Panc1 (cell line): ENCODE measurements around the gene FGD2.

Experiments
- SIN3A ChIP-seq: IDR thresholded peaks from 2 replicates; pipeline ENCODE4 v1.6.1; 2012; ENCODE audit warnings: low read depth, mild to moderate bottlenecking, low read length, moderate library complexity, borderline replicate concordance; ENCODE audit not compliant: insufficient read depth
- TF ChIP-seq, protein P1 (sequence below): fragments of 450-650 bp; IDR thresholded peaks from 2 replicates; pipeline ENCODE4 v1.5.1; 2017; ENCODE audit warnings: mild to moderate bottlenecking

GRCh38 chr6:37007340-37008043 is 2.0 kb downstream of the FGD2 start:
- TF ChIP-seq, protein P1, sequence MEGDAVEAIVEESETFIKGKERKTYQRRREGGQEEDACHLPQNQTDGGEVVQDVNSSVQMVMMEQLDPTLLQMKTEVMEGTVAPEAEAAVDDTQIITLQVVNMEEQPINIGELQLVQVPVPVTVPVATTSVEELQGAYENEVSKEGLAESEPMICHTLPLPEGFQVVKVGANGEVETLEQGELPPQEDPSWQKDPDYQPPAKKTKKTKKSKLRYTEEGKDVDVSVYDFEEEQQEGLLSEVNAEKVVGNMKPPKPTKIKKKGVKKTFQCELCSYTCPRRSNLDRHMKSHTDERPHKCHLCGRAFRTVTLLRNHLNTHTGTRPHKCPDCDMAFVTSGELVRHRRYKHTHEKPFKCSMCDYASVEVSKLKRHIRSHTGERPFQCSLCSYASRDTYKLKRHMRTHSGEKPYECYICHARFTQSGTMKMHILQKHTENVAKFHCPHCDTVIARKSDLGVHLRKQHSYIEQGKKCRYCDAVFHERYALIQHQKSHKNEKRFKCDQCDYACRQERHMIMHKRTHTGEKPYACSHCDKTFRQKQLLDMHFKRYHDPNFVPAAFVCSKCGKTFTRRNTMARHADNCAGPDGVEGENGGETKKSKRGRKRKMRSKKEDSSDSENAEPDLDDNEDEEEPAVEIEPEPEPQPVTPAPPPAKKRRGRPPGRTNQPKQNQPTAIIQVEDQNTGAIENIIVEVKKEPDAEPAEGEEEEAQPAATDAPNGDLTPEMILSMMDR = no peak
- no peak for TF ChIP-seq SIN3A
